GM19043 (cell line): ENCODE measurements around the gene MANSC1.
"Not testable (repeated sequence)": the region's sequence is repeated elsewhere in the genome, so short reads cannot be mapped to it uniquely, and the experiment has no call there.

ENCODE experiments used
- ATAC-seq: cut with Tn5 transposase; IDR thresholded peaks from one replicate; pipeline ENCODE4 v1.9.1; 2021; ENCODE audit warnings: low read depth; ENCODE audit not compliant: unreplicated experiment

The MANSC1 gene

GRCh38 chr12:12327802-12328201 is 22.2 kb downstream of the MANSC1 start:
- ATAC-seq = no peak

DNA sequence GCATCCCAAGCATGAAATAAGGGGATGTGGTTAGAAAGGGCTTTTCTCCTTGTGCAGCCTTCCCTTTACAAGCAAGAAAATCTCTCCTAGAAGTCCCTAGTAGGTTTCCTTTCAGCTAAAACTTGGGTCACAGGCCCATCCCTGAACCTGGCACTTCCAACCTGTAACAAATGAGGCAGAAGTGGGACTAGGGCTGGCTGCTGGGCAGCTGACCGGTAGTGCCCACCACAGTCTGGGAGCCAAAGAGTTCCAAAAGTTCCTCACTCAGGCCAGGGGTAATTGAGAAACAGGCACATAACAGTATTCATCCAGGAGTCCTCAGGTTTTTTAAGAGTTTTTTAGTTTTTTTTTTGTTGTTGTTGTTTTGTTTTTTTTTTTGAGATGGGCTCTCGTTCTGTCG is 23.8 kb downstream of the MANSC1 start:
- no peak for ATAC-seq

GRCh38 chr12:12323591-12323990 is 26.5 kb downstream of the MANSC1 start:
- no peak for ATAC-seq

DNA sequence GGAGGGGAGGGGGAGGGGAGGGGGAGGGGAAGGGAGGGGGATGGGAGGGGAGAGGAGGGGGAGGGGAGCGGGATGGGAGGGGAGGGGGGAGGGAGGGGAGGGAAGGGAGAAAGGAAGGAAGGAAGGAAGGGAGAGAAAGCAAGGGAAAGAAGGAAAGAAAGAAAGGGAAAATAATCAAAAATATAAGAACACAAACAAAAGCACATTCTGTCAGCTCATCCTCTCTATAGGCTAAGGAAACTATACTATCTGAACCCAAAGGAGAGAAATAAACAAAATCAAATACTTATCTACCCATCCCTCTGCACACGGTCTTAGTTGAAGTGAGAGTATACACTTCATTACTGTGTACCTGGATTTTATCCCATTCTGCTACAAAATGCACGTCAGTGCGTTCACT is 26.9 kb downstream of the MANSC1 start:
- no peak for ATAC-seq

DNA sequence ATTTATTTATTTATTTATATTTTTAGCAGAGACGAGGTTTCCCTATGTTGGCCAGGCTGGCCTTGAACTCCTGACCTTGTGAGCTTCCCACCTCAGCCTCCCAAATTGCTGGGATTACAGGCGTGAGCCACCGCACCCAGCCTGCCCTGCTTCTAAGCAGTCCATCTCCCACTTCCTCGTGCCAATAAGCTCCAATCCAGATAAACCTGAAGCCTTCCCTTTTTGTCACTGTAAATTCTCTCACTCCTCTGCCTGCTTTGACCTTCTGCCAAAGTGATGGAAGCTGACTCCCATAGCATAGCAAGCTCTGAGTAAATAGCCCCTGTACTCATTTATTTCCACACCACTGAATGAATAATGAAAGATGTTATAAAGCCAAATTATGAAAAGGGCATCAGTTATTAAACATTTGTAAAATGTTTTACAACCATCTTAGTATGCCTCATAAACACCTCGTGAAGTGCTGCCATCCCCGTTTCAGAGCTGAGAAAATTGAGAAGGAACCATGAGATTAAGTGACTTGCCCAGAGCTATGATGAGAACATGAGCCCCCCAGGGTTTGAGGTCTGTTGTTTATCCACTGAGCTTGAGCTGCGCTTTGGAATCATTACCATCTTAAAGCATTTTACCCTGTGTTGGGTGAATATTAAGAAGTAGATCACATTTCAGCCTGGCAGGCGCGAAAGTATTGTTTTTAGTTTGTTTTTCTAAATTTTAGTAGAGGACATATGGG is 30.4 kb downstream of the MANSC1 start:
- ATAC-seq = no peak

DNA sequence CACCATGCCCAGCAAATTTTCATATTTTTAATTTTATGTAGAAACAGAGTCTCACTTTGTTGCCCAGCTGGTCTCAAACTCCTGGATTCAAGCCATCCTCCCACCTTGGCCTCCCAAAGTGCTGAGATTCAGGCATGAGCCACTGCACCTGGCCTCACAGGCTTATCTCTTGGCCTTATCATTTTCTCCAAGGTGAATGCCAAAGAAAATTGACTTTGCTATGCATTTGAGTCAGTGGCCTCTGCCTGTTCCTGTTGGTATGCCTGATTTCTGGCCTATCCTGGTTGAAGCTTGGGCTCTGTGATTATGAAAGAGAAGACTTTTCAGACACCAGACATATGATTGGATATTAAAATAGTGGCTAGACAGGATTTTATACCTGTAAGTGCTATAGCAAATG is 34.2 kb downstream of the MANSC1 start:
- ATAC-seq = no peak

DNA sequence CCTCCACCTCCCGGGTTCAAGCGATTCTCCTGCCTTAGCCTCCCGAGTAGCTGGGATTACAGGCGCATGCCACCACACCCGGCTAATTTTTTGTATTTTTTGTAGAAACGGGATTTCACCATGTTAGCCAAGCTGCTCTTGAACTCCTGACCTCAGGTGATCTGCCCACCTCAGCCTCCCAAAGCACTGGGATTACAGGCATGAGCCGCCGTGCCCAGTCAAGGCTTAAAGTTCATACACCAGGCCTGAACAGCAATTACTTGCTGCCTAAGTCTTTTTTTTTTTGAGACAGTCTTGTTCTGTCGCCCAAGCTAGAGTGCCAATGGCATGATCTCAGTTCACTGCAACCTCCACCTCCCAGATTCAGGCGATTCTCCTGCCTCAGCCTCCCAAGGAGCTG is 39.3 kb downstream of the MANSC1 start:
- ATAC-seq = not testable (repeated sequence)

DNA sequence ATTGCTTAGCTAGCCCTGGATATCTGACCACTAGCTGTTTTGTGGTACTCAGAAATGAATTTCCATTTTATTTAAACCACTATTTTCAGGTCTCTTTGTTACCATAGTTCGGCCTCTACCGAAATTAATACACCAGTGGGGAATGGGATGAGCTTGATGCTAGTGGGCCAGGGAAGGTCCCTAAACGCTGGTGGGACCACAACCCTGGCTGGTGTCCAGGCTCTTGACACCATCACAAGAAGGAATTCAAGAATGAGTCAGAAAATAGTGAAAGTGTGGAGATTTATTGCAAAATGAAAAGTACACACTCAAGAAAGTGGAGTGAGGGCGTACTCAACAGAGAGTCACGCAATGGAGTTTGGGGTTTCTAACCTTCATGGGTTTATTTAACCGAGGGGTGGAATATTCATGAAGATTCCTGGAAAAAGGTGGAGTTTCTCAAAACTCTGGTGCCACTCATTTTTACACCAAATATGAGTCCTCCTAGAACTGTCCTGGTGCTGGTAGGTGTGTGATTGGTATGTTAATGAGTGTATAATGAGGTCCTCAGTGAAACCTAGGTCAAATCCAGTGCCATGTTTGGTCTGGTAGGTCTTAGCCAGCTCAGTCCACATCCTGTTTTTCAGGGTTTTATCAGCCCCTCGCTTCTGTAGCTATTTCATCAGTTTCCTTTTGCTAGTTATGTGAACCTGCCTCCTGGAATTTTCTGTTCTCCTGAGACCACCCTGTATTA is 44.3 kb downstream of the MANSC1 start:
- no peak for ATAC-seq

DNA sequence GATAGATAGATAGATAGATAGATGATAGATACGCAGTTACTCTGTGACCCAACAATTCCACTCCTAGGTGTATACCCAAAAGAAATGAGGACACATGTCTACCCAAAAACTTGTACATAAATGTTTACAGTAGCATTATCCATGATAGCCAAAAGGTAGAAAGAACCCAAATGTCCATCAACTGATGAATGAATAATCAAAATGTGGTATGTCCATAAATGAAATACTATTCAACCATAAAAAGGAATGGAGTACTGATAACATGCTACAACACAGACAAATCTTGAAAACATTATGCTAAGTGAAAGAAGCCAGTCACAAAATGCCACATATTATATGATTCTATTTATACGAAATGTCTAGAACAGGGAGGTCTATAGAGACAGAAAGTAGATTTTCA is 47.1 kb downstream of the MANSC1 start:
- no peak for ATAC-seq

- ATAC-seq = no peak
Observed at GRCh38 chr12:12301122-12301521, 48.9 kb downstream of the MANSC1 start.

DNA sequence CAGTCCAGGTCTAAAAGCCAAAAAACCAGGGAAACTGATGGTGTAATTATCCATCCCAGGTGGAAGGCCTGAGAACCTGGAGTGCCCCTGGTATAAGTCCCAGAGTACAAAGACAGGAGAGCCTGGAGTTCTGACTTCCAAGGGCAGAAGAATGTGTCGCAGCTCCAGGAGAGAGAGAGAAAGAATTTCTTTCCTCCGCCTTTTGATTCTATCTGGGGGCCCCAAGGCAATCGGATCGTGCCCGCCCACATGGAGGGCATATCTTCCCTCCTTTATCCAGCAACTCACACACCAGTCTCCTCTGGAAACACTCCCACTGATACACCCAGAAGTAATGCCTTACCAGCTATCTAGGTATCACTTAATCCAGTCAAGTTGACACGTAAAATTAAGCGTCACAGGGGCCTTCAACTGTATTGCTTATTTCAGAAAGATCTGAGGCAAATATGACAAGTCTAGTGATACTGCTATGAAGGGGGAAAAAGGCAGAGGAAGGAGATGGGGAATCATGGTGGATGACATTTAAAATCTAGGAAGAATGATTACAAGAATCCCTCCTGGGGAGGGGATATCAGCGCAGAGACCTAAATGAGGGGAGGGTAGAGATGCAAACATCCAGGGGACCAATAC is 52.7 kb downstream of the MANSC1 start:
- no peak for ATAC-seq

DNA sequence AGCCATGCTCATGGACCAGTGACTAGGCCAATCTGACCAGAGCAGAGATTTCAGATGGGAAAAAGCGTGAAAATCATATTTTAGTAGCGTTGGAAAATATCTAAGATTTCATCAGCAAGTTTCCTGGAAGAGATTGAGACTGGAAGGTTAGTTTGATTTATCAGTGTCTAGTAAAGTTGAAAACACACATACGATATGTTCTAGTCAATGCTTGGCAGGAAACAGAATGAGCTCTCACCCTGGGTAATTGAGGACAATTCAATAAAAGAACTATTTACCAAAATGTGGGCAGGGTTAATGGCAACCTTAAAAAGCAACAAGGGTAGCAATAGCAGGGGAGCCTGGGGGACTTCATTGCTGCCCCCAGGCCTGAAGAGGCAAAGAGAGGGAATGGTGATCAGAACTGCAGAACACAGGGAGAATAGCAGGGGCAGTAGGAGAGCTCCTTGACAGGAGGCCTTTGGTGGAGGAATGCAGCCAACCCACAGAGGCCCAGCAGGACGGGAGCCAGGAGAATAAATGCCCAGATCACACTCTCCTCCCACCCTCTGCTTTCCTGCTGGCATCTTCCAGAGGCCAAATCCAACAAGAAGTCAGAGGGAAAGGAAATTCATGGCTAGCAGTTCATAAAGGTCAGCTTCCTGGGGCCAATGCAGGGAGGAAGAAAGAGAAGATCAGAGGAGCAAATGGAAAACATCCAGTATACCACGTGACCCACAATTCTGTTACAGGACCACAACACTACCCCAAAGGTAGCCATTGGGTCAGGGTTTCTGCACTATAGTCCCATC is 55.6 kb downstream of the MANSC1 start:
- ATAC-seq = no peak

- no peak for ATAC-seq
Observed at GRCh38 chr12:12290206-12290605, 59.8 kb downstream of the MANSC1 start.

- no peak for ATAC-seq
Observed at GRCh38 chr12:12286441-12286840, 63.6 kb downstream of the MANSC1 start.

- ATAC-seq = no peak
Observed at GRCh38 chr12:12282761-12283425, 67.1 kb downstream of the MANSC1 start.

GRCh38 chr12:12282202-12282601 is 67.8 kb downstream of the MANSC1 start:
- no peak for ATAC-seq

DNA sequence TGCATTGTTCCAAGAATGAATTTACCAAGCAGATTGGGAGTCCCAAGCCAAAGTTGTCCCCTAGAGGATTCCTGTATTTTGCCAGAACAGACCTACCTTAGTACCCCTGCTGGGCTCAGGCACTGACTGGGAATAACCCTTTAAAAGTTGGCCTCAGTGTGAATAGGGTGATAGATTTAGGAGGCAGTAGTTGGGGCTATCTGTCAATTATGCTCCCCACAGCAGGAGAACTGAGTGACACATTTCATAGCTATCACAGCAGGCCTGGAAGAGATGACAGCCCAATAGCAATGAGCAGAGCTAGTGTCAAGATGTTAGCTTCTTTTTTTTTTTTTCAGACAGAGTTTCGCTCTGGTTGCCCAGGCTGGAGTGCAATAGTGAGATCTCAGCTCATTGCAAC is 68.9 kb downstream of the MANSC1 start:
- ATAC-seq = no peak

GRCh38 chr12:12278899-12279298 is 71.1 kb downstream of the MANSC1 start:
- ATAC-seq = no peak
